Measurements from ENCODE around the gene HES7. TPM values are rescaled to one million over a fixed set of nuclear protein-coding genes. Genes with fewer than 3 reads are reported as not detected.

The HES7 gene
- total RNA-seq, 1 donor, result not detected

DNA sequence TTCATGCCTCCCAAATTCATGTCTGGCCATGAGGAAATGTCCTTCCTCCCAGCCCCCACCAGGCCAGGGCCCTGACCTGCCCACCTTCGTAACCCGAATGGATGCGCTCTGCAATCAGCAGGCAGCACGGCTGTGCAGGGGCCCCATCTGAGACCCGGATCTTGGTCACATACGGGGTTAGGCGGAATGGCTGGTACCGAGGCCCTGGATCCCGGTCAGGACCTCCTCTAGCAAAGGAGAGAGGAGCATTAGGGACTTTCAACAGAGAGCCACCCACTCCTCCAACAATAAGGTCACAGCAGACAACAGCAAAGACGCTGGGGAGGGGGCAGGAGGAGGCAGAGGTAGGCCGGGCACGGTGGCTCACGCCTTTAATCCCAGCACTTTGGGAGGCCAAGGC, 24.7 kb upstream of the HES7 start:
- Histone ChIP-seq H3K27me3 (ENCODE audit: insufficient read depth, low read length) (no peaks in the 10 kb centered on the region), H3K4me3 (ENCODE audit: insufficient read depth, low read length) (no peak overlapping the region), H3K27ac (ENCODE audit: low read depth, low read length) (peak overlapping the region; percentile 27), H3K9me3 (ENCODE audit: low read depth, low read length) (no peaks in the 10 kb centered on the region), H3K4me1 (ENCODE audit: insufficient read depth, low read length) (peaks cover 27% of the 10 kb centered on the region), H4K20me1 (ENCODE audit: insufficient read depth, low read length) (peaks cover 37% of the 10 kb centered on the region), H3K79me2 (ENCODE audit: insufficient read depth, low read length) (peaks cover 24% of the 10 kb centered on the region), H3K36me3 (ENCODE audit: insufficient read depth, low read length) (peaks cover 67% of the 10 kb centered on the region), H3K4me2 (ENCODE audit: insufficient read depth, low read length) (no peak overlapping the region), H2AFZ (ENCODE audit: low read length) (no peak overlapping the region)
- peak; percentile 41 for DNase-seq (ENCODE audit: insufficient read length, low spot score, missing footprints)
- TF ChIP-seq, protein P1, sequence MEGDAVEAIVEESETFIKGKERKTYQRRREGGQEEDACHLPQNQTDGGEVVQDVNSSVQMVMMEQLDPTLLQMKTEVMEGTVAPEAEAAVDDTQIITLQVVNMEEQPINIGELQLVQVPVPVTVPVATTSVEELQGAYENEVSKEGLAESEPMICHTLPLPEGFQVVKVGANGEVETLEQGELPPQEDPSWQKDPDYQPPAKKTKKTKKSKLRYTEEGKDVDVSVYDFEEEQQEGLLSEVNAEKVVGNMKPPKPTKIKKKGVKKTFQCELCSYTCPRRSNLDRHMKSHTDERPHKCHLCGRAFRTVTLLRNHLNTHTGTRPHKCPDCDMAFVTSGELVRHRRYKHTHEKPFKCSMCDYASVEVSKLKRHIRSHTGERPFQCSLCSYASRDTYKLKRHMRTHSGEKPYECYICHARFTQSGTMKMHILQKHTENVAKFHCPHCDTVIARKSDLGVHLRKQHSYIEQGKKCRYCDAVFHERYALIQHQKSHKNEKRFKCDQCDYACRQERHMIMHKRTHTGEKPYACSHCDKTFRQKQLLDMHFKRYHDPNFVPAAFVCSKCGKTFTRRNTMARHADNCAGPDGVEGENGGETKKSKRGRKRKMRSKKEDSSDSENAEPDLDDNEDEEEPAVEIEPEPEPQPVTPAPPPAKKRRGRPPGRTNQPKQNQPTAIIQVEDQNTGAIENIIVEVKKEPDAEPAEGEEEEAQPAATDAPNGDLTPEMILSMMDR (IDR thresholded peaks at IDR 0.05; ENCODE audit: extremely low read depth, low read depth, low read length), result no peak

DNA sequence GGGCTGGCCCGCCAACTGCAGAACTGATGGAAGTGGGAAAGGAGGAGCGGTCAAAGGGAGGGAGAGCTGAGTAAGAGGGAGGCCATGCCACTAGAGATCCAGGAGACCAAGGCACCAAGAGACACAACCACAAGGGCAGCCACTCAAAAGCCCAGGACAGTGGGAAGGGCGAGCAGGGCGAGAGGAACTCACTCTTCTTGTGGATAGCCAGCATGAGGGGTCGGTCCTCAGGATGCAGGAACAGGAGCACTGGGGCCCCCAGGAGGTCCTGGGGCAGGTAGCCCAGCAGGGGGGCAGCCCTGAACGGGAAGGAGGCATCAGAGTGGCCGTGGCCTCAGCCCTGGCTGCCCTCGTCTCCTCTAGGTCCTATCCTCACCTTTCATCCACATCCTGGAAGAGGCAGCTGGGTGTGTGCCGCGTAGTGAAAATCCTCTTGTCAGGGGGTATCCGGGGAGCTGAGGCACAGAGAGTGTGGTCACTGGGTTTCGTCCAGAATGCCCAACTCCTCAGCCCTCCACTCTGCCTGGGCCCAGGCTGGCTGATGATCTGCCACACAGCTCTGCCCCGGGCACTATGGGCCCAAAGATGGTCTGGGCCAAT, 24.0 kb upstream of the HES7 start:
- H2AFZ ChIP-seq (ENCODE audit: low read length), result no peak overlapping the region
- TF ChIP-seq, protein P1 (IDR thresholded peaks at IDR 0.05; ENCODE audit: extremely low read depth, low read depth, low read length), result no peak
- H3K4me3 ChIP-seq (ENCODE audit: insufficient read depth, low read length), result no peak overlapping the region
- H3K9me3 ChIP-seq (ENCODE audit: low read depth, low read length), result no peaks in the 10 kb centered on the region
- peaks cover 37% of the 10 kb centered on the region for H4K20me1 ChIP-seq (ENCODE audit: insufficient read depth, low read length)
- peaks cover 24% of the 10 kb centered on the region for H3K79me2 ChIP-seq (ENCODE audit: insufficient read depth, low read length)
- H3K4me2 ChIP-seq (ENCODE audit: insufficient read depth, low read length), result no peak overlapping the region
- H3K27ac ChIP-seq (ENCODE audit: low read depth, low read length), result peak overlapping the region; percentile 27
- H3K36me3 ChIP-seq (ENCODE audit: insufficient read depth, low read length), result peaks cover 68% of the 10 kb centered on the region
- H3K27me3 ChIP-seq (ENCODE audit: insufficient read depth, low read length), result no peaks in the 10 kb centered on the region
- peaks cover 20% of the 10 kb centered on the region for H3K4me1 ChIP-seq (ENCODE audit: insufficient read depth, low read length)
- peak; percentile 50 for DNase-seq (ENCODE audit: insufficient read length, low spot score, missing footprints)

DNA sequence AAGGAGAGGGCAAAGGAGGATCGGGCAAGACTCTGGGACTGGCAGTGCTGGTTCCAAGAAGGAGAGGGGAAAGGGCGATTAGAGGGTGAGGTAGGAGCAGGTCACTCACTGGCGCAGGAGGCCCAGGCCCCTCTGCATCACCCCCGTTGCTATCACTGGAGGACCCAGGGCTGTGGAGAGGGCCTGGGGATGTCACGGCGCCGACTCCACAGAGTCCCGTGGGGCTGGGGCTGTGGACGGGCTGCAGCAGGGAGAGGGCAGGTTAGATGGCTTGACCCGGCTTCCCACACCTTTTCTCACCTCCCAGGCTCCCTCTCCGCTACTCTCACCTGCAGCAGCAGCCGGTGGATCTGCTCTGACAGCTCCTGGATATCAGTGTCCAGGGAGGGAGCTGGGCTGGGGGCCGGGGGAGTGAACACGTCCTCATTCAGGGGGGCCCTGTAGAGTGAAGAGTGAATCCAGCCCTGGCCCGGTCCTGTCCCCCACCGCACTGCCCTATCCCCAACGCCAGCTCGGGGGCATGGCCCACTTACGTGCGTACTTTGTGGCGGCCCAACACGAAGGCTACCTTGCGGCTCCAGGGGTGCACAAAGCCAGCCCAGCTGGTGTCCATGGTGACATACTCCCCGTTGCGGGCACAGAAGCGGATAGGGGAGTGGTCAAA, 23.4 kb upstream of the HES7 start:
- DNase-seq (ENCODE audit: insufficient read length, low spot score, missing footprints), result peak; percentile 75
- Histone ChIP-seq H3K4me1 (ENCODE audit: insufficient read depth, low read length) (peaks cover 15% of the 10 kb centered on the region), H3K36me3 (ENCODE audit: insufficient read depth, low read length) (peaks cover 74% of the 10 kb centered on the region), H3K27ac (ENCODE audit: low read depth, low read length) (no peak overlapping the region), H2AFZ (ENCODE audit: low read length) (no peak overlapping the region), H3K27me3 (ENCODE audit: insufficient read depth, low read length) (no peaks in the 10 kb centered on the region), H3K4me2 (ENCODE audit: insufficient read depth, low read length) (no peak overlapping the region), H3K9me3 (ENCODE audit: low read depth, low read length) (no peaks in the 10 kb centered on the region), H3K79me2 (ENCODE audit: insufficient read depth, low read length) (peaks cover 23% of the 10 kb centered on the region), H4K20me1 (ENCODE audit: insufficient read depth, low read length) (peaks cover 37% of the 10 kb centered on the region), H3K4me3 (ENCODE audit: insufficient read depth, low read length) (no peak overlapping the region)
- TF ChIP-seq, protein P1 (IDR thresholded peaks at IDR 0.05; ENCODE audit: extremely low read depth, low read depth, low read length), result no peak

DNA sequence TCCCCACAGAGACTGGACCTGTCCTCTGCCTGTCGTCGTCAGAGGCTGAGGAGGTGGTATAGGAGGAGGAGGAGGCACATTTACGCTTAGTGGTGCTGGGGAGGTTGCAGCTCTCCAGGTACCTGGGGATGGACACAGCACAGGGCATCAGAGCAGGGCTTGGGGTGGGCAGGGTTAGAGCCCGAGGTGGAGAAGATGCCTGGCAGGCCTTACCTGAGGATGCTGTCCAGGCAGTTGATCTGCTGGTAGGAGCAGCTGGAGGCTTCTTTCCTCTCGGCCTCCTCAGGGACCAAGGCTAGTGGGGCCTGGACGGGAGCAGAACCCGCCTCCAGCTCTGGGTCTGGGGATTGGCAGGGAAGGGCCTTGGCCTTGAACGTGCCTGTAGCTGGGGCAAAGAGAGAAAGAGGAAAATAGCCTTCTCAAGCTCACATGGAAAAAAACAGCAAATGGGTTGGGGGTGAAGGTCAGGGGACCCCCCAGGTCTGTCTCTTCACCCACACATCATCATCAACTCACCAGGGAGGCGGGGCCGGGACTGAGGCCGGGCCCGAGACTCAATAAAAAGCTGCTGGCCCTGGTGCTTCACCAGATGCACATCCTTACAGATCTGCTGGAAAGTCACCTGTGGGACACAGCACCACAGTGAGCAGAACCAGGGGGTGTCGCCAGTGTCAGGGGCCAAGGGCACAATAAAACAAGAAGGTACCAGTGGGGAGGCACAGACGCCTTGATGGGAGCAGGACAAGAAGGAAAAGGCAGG, 22.7 kb upstream of the HES7 start:
- Histone ChIP-seq H3K4me1 (ENCODE audit: insufficient read depth, low read length) (peaks cover 11% of the 10 kb centered on the region), H3K4me3 (ENCODE audit: insufficient read depth, low read length) (no peak overlapping the region), H2AFZ (ENCODE audit: low read length) (no peak overlapping the region), H3K4me2 (ENCODE audit: insufficient read depth, low read length) (no peak overlapping the region), H3K36me3 (ENCODE audit: insufficient read depth, low read length) (peaks cover 81% of the 10 kb centered on the region), H3K79me2 (ENCODE audit: insufficient read depth, low read length) (peaks cover 19% of the 10 kb centered on the region), H3K9me3 (ENCODE audit: low read depth, low read length) (no peaks in the 10 kb centered on the region), H4K20me1 (ENCODE audit: insufficient read depth, low read length) (peaks cover 35% of the 10 kb centered on the region), H3K27me3 (ENCODE audit: insufficient read depth, low read length) (no peaks in the 10 kb centered on the region), H3K27ac (ENCODE audit: low read depth, low read length) (no peak overlapping the region)
- TF ChIP-seq, protein P1 (IDR thresholded peaks at IDR 0.05; ENCODE audit: extremely low read depth, low read depth, low read length), result no peak
- peak; percentile 63 for DNase-seq (ENCODE audit: insufficient read length, low spot score, missing footprints)
